ENCODE results near the gene FHDC1.

GRCh38 chr4:152898606-152899005 lies 37.5 kb upstream of the FHDC1 start:
- TF ChIP-seq CTCF (IDR thresholded peaks at IDR 0.05) (no peak), POLR2A (IDR thresholded peaks at IDR 0.05) (no peak)
